ENCODE results near the gene KLHL29. TPM values are rescaled to one million over a fixed set of nuclear protein-coding genes. Genes with fewer than 3 reads are reported as not detected.

The KLHL29 gene
- total and polyA plus RNA-seq, 2 experiments from 2014 or later = 1.9 to 6.4 TPM

DNA sequence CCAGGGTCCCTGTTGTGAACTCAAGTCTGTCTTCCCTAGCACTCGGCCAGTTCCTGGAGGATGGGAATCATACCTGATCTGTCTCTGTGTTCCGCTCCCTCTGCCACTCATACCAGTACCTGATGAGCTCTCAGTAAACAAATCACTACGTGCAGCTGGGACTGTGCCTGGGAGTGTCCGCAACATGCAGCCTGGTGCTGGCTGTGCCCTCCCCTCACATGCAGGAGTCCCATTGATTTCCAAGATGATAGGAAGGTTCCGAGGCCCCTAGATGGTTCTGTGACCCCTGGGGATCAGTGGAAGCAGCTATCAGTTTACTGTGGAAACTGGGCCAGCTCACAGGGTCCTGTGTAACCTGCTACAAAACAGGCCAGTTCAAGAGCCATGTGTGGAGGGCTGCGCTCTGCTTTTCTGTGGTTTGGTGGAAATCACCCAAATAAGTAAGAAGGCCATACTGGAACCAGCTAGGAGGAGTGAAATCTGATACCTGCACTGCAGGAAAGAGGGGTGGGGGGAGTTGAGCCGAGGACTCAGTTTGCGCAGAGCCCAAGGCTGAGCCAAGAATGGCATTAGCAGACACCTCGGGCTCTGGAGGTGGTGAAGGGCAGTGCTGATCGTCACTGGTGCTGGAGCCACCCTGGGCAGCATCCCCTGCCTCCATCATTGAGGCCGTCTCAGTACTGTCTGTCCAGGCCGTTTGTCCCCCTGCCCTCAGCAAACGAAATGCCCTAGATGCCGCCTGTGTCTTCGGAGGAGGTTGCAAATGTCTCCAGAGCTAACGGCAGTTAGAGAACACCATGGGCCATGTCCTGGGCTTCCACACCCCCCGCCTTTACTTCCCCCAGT is 93.3 kb downstream of the KLHL29 start:
- TF ChIP-seq EZH2 (IDR thresholded peaks at IDR 0.05; ENCODE audit: insufficient read depth, poor library complexity, severe bottlenecking) (no peak), EZH2phosphoT487 (IDR thresholded peaks at IDR 0.05; ENCODE audit: insufficient read depth, low read depth) (no peak)
- in situ Hi-C loops (cut with MboI) = no loop called here
- H2AFZ ChIP-seq = no peak overlapping the region

DNA sequence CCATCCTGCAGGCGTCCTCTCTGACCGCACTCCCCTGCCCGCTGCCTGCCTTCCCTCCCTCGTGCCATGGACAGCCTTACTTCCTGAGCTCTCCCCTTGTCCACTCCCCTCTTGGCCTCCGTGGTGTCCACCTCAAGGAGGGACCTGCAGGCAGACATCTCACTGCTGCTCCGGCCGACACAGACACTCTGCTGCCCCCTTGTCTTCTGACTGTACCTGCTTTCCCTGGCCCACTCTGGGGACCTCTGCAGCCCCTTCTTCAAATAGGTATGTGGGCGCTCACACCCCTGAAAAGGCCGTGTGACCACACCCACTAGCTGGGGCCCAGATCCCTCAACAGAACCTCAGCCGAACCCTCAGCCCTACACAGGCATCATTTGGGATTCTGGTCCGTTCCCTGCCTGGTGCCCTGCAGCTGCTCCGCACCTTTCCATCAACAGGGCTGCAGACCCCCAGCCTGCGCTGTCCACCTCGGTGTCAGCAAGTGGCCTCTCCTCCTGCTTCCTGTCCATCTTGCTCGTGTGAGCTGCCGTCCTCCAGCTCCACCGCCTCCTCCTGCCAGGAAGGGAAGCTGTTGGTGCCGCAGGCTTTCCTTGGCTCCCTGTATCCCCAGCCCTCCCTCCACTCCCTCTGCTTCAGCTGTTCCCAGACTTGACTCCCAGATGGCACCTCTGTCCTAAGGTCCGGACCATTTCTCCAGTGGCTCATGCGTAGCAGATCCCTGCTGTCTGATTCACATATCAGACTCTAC is 94.1 kb downstream of the KLHL29 start:
- in situ Hi-C loops (cut with MboI) = no loop called here
- WGBS, 2 experiments (ENCODE audit: low coverage in 1 of 2, low lambda C conversion rate in 2 of 2, missing lambda C conversion rate in 2 of 2) = 89 to 92% methylated on average over 17 to 20 of the region's 20 CpGs

More for the DNA sequence above, 93.3 kb downstream of the KLHL29 start:
- Histone ChIP-seq H3K9me2 (ENCODE audit: insufficient read depth) (no peaks in the 10 kb centered on the region), H3K4me2 (ENCODE audit: unreplicated experiment) (no peak overlapping the region), H3K79me2 (ENCODE audit: insufficient read depth) (0 out of 2 replicates have a peak, but pooled peaks cover 5% of the 10 kb centered on the region), H3K4me3 (no peak overlapping the region), H3K9ac (no peak overlapping the region), H3K9me3 (ENCODE audit: low read depth) (no peaks in the 10 kb centered on the region), H3K4me1 (ENCODE audit: insufficient read depth) (peaks cover 15% of the 10 kb centered on the region), H4K20me1 (ENCODE audit: insufficient read depth) (no peaks in the 10 kb centered on the region), H3K27ac (no peak overlapping the region), H3K27me3 (replicated peaks; ENCODE audit: insufficient read depth) (no peaks in the 10 kb centered on the region), H3K36me3 (ENCODE audit: low read depth) (no peaks in the 10 kb centered on the region), H3F3A (ENCODE audit: insufficient read depth) (no peaks in the 10 kb centered on the region)
- DNase-seq = no peak
- WGBS, 2 experiments (ENCODE audit: low coverage in 1 of 2, low lambda C conversion rate in 2 of 2, missing lambda C conversion rate in 2 of 2) = 89 to 96% methylated on average over 16 to 17 of the region's 17 CpGs

DNA sequence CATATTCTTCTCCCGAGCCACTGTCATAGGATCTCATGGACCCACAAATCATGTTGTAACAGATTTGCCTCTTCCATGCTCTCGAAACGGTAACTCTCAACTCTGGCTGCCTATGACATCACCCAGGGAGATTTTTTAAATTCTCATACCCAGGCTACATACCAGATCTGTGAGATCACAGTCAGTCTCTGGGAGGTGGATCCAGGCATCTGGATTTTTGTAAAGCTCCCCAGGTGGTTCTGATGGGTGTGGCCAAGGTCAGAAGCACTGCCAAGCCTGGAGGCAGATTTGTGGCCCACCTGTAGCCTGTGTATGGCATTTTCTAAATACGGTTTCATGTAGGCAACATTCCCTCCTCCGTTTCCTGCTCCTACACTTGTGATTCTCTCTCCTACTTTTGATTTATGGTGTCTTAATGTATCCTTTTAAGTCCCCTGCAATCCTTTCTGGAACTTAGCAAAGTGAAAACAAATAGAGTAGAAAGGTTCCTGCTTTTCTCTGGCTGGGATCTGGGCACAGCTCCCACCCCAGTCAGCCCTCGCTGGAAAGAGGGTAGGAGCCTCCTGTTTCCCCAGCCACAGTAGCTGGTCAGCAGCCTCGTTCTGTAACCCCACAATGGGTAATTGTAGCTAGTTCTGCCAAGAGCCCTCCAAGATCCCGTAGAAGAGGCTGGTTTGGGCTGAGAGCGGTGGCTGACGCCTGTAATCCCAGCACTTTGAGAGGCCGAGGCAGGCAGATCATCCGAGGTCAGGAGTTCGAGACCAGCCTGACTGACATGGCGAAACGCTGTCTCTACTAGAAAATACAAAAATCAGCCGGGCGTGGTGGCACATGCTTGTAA is 96.2 kb downstream of the KLHL29 start:
- TF ChIP-seq EZH2phosphoT487 (IDR thresholded peaks at IDR 0.05; ENCODE audit: insufficient read depth, low read depth) (no peak), EZH2 (IDR thresholded peaks at IDR 0.05; ENCODE audit: insufficient read depth, poor library complexity, severe bottlenecking) (no peak)
- Histone ChIP-seq H3K79me2 (ENCODE audit: insufficient read depth) (no peaks in the 10 kb centered on the region), H3K36me3 (ENCODE audit: low read depth) (no peaks in the 10 kb centered on the region), H3K27ac (peak overlapping the region; percentile 22; the same call in 1 of the 2 replicates), H3K9me3 (ENCODE audit: low read depth) (no peaks in the 10 kb centered on the region), H3K9ac (no peak overlapping the region), H3K4me3 (no peak overlapping the region), H3K27me3 (replicated peaks; ENCODE audit: insufficient read depth) (no peaks in the 10 kb centered on the region), H3K4me2 (ENCODE audit: unreplicated experiment) (peak overlapping the region; percentile 31), H3F3A (ENCODE audit: insufficient read depth) (no peaks in the 10 kb centered on the region), H2AFZ (peak overlapping the region; percentile 17; the same call in 1 of the 2 replicates), H3K4me1 (ENCODE audit: insufficient read depth) (peaks cover 15% of the 10 kb centered on the region), H4K20me1 (ENCODE audit: insufficient read depth) (no peaks in the 10 kb centered on the region), H3K9me2 (ENCODE audit: insufficient read depth) (no peaks in the 10 kb centered on the region)
- 69 to 71% methylated on average over 17 of the region's 17 CpGs for whole genome bisulfite sequencing, 2 experiments (ENCODE audit: low coverage in 1 of 2, low lambda C conversion rate in 2 of 2, missing lambda C conversion rate in 2 of 2)
- peak; percentile 81 for DNase-seq
- in situ Hi-C loops (cut with MboI) = no loop called here

More for the DNA sequence above, 94.1 kb downstream of the KLHL29 start:
- H3K27me3 ChIP-seq (replicated peaks; ENCODE audit: insufficient read depth) = no peaks in the 10 kb centered on the region
- no peak overlapping the region for H3K9ac ChIP-seq
- TF ChIP-seq EZH2phosphoT487 (IDR thresholded peaks at IDR 0.05; ENCODE audit: insufficient read depth, low read depth) (no peak), EZH2 (IDR thresholded peaks at IDR 0.05; ENCODE audit: insufficient read depth, poor library complexity, severe bottlenecking) (no peak)
- peaks cover 15% of the 10 kb centered on the region for H3K4me1 ChIP-seq (ENCODE audit: insufficient read depth)
- H3F3A ChIP-seq (ENCODE audit: insufficient read depth) = no peaks in the 10 kb centered on the region
- H3K4me3 ChIP-seq = no peak overlapping the region
- H4K20me1 ChIP-seq (ENCODE audit: insufficient read depth) = no peaks in the 10 kb centered on the region
- DNase-seq = no peak
- 0 out of 2 replicates have a peak, but pooled peaks cover 5% of the 10 kb centered on the region for H3K79me2 ChIP-seq (ENCODE audit: insufficient read depth)
- H2AFZ ChIP-seq = no peak overlapping the region
- H3K36me3 ChIP-seq (ENCODE audit: low read depth) = no peaks in the 10 kb centered on the region
- H3K9me3 ChIP-seq (ENCODE audit: low read depth) = no peaks in the 10 kb centered on the region
- no peaks in the 10 kb centered on the region for H3K9me2 ChIP-seq (ENCODE audit: insufficient read depth)
- H3K27ac ChIP-seq = no peak overlapping the region
- no peak overlapping the region for H3K4me2 ChIP-seq (ENCODE audit: unreplicated experiment)

GRCh38 chr2:23482188-23482587 is 97.2 kb downstream of the KLHL29 start:
- no peak overlapping the region for H3K9ac ChIP-seq
- 95 to 98% methylated on average over 9 of the region's 9 CpGs for WGBS, 2 experiments (ENCODE audit: low coverage in 1 of 2, low lambda C conversion rate in 2 of 2, missing lambda C conversion rate in 2 of 2)
- no peak overlapping the region for H3K27ac ChIP-seq
- in situ Hi-C loops (cut with MboI) = no loop called here
- no peaks in the 10 kb centered on the region for H3K27me3 ChIP-seq (replicated peaks; ENCODE audit: insufficient read depth)
- H3K4me2 ChIP-seq (ENCODE audit: unreplicated experiment) = no peak overlapping the region
- no peaks in the 10 kb centered on the region for H3K9me2 ChIP-seq (ENCODE audit: insufficient read depth)
- no peak overlapping the region for H2AFZ ChIP-seq
- H3K4me1 ChIP-seq (ENCODE audit: insufficient read depth) = peaks cover 15% of the 10 kb centered on the region
- no peak for DNase-seq
- no peaks in the 10 kb centered on the region for H3K79me2 ChIP-seq (ENCODE audit: insufficient read depth)
- no peak overlapping the region for H3K4me3 ChIP-seq
- no peak for TF ChIP-seq EZH2phosphoT487 (IDR thresholded peaks at IDR 0.05; ENCODE audit: insufficient read depth, low read depth)
- no peak for TF ChIP-seq EZH2 (IDR thresholded peaks at IDR 0.05; ENCODE audit: insufficient read depth, poor library complexity, severe bottlenecking)
- H4K20me1 ChIP-seq (ENCODE audit: insufficient read depth) = no peaks in the 10 kb centered on the region
- no peaks in the 10 kb centered on the region for H3K9me3 ChIP-seq (ENCODE audit: low read depth)
- H3K36me3 ChIP-seq (ENCODE audit: low read depth) = no peaks in the 10 kb centered on the region
- no peaks in the 10 kb centered on the region for H3F3A ChIP-seq (ENCODE audit: insufficient read depth)

Measured in GM23248 (cell line).